NCI-H345 (cell line): ENCODE measurements around the gene SYT13.

Experiments
- DNase-seq: peaks from one replicate; lab custom pipeline; 2025; lab: John Stamatoyannopoulos, UW

The SYT13 gene

DNA sequence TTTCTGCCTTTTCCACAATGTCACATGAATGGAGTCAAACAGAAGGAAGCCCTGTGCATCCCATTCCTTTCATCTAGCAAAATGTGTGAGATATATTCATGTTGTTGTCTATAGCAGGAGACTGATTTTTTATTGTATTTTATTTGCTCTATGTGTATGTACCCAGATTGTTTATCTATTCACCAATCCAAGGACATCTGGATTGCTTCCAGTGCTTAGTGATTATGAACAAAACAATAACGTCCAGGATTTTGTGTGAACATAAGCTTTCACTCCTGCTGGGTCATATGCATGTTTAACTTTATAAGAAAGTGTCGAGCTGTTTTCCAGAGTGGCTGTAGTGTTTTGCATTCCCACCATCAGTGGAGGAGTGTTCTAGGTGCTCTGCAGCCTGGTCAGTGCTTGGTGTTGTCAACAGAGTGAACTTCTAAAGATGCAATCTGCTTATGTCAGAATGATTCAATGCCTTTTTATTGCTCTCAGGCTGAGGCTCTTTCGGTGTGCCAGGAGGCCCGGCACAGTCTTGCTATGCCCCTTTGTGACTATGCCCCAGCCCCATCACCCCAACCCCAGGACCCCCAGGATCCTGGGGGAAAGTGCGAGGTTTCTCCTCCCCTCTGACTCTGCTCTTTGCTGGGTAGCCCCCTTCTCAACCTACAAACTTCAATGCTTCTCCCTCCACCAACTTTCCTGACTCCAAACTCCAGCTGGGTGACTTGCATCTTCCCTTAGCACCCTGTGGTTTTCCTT is 19.9 kb upstream of the SYT13 start:
- no peak for DNase-seq

DNA sequence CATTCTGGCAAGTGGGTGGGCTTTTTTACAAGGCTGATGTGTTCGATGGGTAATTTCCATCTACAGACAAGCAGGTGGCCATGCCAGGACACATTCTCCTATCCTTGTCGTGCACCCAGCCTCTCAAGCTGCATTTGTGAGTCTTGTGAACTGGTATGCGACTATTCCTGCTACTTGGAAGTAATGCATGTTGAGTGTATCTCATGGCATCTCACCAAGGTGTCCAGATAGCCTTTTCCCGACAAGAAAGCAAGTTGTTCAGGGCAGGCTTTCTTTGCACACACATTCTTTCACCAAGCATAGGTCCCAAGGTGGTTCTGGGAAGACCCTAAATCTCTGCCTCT is 18.8 kb upstream of the SYT13 start:
- no peak for DNase-seq

DNA sequence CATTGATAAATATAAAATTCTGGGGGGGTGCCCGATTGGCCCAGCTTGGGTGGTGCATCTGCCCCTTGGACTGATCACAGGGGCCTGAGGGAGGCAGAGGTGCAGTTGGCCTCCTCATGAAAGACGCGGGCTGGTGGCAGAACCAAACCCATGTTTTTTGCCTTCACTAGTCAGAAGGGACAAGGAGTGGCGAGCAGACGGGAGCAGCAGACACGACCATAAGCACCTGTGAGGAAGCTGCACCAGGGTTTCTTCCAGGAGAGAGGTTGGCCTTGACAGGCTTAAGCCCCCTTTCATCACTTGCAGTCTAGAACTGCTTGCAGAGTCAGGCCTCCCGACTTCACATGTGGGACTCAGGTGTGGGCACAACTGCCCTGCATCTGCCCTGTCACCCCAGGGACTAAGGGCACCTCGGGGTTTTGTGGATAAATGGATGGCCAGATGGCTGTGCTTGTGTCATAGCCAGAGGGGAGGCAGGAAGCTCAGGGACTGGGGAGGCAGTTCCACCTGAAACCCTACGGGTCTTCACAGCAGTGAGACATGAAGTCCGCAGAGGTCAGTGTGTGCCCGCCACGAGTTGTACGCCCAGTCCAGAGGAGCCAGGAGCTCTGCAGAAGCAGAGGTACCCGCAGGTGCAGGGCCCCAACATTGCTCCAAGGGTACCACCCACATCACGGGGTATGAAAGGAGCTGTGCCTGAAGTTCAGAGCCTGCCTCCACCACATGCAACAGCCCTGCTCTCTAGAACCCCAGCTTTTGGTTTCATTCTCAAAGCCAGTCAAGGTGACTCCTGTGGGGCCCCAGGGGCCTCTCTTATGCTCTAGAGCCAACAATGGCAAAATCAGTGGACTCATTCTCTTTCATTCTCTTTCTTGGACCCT is 18.2 kb upstream of the SYT13 start:
- DNase-seq = no peak

DNA sequence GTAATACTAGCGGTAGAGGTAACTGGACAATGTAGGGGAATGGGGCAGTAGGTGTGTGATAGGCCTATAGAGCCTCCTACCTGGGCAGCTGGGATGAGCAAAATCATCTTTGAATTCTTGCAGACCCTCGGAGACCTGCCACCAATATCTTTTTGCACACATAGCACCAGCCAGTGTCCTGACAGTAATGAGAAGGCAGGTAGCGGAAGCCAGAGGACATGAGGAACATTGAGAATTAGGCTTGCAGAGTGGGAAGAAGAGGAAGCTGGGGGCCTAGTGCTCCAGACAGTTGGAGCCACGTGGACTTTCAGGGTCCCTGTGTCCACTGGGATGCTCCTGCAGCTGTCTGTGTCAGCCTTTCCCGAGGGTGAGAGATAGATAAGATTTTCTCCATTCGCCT is 17.2 kb upstream of the SYT13 start:
- DNase-seq = no peak

DNA sequence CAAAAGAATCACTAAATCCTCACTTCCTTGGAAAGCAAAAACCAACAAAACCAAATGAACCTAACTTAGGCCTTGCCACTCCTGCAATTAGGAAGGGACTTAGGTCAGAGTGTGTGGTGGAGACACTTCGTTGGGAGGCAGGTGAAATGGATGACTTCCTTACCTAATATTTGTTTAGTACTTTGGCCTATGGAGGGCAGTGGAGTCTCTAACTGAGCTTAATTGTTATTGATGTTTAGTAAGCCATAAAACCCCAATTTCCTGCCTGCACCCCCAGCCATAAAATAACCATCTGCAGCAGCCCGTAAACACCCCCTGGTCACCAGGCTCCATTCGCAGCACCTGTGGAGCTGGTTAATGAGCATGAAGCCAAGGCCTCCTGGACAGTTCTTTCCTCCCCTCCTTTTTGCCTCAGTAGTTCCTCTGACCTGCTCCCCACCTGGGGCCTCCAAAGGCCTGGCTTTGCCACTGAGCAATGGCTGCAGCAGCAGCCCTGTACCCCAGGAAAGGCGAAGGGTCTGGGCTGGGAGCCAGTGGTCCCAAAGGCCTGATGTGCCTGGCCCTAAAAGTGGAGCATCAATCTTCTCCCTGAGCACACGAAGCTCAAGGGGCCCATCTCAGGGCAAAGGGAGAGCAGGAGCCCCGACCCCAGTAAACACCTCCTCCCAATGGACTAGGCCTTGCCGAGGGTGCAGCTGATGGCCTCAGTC is 15.6 kb upstream of the SYT13 start:
- no peak for DNase-seq

DNA sequence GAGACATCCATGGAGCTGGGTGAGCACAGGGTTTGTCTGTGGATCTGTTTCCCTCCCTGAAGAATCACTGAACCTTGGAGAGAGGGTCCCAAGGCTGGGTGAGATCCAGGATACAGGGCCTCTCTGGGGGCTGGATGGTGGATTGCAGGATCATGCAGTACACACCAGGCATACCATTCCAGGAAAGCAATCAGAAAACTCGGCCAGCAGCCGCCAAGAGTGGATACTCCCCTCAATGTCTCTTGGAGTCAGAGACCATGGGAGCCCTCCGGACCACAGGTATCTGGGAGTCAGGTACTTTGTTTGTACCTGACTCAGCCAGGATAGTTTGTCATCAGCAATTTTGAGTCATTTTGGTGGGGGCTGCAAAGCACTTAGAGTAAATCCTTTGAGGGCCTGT is 14.6 kb upstream of the SYT13 start:
- DNase-seq = no peak

DNA sequence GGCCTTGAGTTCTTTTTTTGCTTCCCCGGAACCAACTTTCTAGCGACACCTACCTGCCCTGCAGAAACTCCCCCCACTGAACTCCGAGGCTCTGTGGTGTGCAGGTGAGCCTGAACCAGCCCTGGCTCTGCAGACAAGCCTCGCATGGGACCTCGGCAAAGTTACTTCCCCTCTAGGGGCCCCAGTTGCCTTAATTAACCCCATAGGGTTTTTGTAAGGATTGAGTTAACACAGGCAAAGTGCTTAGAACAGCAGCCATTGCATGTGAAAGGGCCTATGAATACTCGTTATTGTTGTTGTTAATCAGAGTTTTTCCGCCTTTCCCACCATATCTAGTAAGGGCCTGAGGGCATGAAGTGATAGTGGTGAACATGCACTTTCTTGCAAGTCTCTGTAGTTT is 12.6 kb upstream of the SYT13 start:
- DNase-seq = no peak

DNA sequence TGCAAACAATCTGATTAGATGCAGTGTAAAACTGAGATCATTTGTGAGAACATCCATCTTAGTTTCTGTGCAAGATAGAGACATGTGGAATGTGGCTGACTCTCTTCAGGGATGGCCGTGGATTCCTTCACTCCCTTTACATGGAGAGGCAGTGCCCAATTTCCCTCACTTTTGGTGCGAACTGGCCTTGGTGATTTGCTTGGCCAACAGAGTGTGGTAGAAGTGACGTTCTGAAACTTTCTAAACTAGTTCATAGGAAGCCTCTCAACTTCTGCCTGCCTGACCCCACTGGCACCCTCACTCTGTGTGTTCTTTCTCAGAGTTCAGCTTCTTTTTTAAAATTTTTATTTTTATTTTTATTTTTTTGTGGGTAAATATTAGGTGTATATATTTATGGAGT is 9.9 kb upstream of the SYT13 start:
- no peak for DNase-seq

DNA sequence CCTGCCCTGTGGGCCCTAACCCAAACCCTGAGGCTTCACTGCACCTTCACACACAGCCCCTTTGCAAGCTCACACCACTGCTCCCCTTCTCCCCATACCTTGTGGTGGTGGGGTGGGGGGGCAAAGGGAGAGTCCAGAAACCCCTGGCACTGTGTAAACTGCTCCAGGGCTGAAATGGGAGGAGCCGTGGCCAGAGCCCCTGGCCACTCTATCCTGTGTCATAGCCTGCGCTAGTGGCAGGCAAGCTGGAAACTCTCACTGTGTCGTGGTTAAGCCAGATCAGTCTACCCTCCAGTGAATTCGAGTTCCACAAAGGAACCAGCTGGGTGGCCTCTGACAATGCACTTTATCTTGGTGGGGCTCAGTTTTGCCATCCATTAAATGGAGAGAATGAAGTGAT is 8.4 kb upstream of the SYT13 start:
- DNase-seq = no peak

DNA sequence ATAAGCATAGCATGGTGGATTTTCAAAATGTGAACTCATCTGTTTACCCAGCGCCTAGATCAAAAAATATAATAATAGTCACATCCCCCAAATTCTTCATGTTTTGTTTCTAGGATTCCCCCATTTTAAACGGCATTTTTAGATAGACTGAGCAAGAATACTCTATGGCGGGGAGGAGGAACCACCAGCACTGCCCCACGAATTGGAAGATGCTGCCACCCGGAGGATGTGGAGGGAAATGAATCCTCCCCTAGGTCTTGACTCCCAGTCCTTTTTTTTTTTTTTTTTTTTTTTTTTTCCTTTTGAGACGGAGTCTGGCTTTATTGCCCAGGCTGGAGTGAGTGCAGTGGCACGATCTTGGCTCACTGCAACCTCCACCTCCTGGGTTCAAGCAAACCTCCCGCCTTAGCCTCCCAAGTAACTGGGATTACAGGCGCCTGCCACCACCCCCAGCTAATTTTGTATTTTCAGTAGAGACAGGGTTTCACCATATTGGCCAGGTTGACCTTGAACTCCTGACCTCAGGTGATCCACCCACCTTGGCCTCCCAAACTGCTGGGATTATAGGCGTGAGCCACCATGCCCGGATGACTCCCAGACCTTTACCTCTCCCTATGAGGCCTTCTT is 7.5 kb upstream of the SYT13 start:
- DNase-seq = peak; percentile 75

DNA sequence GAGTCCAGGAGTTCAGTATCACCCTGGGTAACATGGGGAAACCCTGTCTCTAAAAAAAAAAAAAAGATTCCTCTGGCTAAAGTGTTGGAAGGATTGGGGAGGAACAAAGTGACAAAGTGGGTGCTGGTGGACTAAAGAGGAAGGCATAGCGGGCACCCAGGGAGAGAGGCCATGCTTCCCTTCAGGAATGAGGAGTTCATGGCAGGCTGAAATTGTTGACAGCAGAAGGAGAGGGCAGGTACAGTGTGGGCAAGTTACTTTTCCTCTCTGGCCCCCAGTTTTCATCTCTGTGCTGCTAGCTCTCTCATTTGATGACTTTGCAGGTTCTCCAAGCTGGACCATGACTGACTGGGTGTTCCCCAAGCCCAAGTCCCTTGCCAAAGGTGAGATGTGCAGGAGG is 4.4 kb upstream of the SYT13 start:
- DNase-seq = no peak

DNA sequence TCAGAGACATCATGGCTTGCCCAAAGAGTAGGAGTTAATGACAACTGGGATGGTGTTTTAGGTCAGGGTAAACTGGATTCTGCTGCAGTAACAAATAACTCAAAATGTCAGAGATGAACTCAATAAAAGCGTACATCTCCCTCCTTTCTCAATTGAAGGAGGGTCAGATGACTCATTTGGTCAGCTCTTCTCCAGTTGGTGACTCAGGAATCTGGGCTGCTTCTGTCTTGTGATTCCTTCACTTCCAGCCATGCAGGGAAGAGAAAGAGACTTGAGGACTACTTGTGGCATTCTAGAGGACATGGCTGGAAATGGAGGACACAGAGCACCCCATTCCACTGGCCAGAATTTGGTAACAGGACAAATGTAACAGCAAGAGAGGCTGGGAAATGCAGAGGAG is 3.2 kb upstream of the SYT13 start:
- no peak for DNase-seq

DNA sequence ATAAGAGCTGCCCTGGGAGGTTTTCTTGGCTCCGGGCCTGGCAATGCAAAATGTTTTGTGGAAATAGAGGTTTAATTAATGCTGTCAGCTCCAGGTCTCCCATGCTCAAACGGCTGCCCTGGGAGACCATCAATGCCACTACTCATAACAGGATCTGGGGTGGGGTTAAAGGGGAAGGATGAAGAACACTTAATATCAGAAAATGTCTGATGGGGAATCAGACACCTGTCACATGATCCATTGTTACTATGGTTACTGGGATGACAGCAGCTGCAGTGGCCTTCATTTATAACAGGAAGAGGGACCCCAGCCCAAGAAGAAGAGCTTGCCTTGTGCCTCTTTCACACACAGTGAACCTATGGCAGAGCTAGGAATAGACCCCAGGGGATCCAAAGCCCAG is 2.2 kb upstream of the SYT13 start:
- no peak for DNase-seq

DNA sequence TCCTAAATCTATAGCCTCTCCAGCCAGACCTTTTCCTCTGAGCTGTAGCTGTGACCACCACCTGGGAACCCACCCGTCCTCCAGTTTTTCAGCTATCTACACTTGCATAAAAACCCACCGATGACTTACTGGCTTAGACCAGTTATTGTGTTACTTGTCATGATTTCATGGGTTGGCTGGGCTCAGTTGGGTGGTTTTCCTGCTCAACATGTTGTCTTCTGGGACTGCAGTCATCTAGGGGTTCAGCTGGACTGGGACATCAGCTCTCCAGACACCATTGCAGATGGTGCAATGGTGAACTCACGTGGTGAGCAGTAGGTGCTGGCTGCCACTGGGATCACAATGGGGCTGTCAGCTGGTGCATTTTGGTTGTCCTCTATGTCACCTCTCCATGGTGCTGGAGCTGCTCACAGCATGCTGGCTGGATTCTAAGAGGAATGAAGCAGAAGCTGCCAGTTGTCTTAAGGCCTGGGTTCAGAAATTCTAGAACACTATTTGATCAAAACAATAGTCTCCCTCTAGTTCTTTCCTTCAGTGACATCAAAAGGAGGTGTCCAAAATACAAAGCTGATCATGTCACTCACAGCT is 1.3 kb upstream of the SYT13 start:
- DNase-seq = no peak

DNA sequence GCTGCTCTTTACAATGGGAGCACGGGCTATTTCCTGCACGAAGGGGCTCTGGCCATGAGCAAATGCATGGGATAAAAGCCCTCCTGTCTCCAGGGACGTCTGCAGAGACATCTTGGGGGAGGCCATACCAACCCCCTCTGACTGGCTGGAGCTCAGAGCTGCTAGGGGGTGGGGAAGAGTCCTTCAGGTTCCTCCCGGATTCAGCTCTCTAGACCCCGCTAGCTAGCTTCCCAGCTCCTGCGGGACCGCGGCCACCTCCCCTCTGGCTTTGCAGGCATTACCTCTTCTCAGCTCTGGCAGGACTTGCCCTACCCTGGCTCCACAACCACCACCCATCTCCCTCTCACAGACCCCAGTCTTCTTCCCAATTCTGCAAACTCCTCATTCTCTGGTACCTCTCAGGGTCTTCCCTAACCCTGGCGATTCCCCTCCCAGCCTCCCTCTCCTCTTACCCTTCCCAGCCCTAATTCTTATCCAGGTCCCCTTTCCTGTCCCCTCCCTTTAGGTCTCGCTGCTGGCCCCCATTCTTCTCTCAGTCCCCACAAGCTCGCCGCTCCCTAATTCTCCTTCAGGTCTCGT is 802 bp downstream of the SYT13 start:
- no peak for DNase-seq

DNA sequence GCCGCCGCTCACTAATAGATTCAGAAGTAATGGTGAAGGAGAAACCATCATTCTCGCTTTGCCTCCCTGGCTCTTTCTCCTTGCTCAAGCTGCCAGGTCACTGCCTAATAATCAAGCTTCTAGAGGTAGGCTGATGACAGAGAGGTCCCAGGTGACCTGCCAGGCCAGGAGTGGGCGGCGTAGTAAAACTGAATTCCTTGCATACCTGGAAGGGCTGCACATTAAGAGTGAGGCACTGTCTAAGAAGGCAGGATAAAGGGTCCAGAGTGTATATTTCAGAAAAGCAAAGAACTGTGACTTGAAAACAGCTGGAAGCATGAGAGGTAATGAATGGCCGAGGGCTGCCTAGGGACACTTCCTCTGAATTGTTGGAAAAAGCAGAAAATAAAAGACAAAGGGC is 4.1 kb downstream of the SYT13 start:
- DNase-seq = no peak

DNA sequence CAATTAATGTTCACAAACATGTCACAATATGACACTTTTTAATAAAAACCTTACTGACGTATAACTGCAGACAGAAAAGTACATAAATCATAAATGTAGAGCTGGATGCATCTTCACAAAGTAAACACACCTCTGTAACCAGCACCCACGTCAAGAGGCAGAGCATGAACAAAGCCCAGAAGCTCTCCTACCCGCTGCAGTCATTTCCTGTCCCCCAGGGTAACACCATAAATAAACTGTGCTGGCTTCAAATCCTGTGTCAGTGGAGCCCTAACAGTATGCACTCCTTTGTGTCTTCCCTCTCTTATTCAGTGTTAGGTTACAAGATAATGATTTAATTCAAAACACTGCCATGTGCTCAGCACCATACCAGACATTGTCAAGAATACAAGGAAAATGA is 5.7 kb downstream of the SYT13 start:
- peak; percentile 94 for DNase-seq

DNA sequence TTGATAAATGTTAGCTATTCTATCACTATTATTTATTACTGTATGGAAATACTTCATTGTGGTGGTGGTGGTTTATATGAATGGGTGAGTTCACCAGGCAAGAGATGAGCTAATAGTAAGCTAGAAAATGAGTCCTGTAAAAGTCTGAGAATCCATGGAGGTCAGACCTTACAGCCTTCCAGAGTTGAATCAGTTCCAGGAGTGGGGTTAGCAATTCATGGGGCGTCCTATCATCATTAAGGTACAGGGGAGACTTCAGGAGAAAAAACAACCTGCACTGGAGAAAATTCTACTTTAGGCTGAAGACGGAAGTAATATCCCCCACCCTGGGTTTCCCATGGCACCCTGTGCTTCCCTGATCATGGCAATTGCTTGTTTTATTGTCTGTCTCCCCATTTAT is 6.5 kb downstream of the SYT13 start:
- no peak for DNase-seq

DNA sequence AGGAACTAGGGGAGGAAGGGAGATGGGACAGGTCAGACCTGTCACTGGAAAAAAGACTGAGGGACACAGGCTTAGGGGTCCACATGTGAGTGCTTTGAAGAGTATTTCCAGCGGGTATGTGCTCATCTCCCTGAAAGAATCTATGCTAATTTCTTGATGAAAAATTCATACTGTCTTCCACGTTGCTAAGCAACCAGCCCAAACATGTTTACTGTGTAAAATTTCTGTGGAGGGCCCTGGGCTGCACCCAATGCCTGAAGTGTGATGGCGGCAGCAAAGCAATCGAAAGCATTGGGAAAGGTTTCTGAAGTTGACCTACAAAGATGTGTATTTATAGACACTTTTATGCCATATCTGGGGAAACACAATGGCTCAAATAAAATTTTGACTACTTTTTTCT is 7.4 kb downstream of the SYT13 start:
- DNase-seq = no peak

DNA sequence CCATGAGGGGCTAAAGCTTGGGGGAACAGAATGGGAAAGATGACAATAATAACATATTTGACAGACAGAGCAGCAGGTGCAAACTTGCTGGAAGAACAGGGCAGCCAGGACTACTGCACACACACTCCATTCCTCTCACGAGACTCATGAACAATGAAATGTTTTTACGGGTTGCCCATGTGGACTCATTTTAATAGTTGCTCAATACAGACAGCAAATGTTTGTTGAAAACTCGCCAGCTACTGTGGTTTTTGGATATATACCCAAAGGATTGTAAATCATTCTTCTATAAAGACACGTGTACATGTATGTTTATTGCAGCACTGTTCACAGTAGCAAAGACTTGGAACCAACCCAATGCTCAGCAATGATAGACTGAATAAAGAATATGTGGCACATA is 10.3 kb downstream of the SYT13 start:
- no peak for DNase-seq

DNA sequence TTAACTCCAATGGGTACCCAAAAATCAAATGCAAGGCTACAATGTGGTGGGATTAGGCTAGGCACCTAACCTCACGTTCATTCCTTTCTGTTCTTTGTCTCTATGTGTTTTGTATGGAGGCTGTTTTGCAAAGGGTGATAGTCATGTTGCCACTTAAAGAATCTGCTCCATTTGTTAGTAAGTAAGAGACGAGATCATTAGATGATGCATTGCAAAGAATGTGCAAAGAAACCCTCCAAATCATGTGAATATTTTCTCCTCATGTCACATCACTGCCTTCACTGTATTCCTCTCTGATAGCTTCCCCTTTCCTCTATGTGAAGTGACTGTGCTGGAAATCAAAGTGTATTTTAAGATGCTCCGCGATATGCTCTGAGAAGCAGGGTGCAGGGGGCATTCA is 11.9 kb downstream of the SYT13 start:
- no peak for DNase-seq

DNA sequence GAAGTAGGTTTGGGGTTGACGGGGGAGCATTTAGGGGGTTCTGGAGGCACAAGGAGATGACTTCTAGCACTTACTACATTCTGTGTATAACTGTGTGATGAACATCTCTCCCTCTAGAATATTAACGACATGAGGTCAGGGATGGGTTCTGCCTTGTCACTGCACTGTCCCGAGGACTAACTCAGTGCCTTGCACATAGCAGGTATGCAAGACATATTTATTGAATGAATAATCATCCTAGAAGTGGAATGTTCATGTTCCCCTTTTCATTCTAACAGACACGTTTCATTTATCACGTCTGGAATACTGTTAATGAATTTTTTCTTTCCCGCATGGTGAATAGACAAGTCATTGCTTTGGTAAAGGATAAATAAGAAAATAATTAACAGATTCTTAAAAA is 12.6 kb downstream of the SYT13 start:
- DNase-seq = no peak
